GM23248 (cell line): Measurements from ENCODE around the gene FHAD1.

Experiments used
- EZH2 ChIP-seq: fragments of 200-600 bp; sonication (generic); IDR thresholded peaks from 2 replicates; pipeline ENCODE4 v1.6.1; 2018; ENCODE audit warnings: antibody characterized with exemption, mild to moderate bottlenecking; ENCODE audit not compliant: insufficient read depth, poor library complexity, severe bottlenecking
- EZH2phosphoT487 ChIP-seq: fragments of 200-600 bp; sonication (generic); IDR thresholded peaks from 2 replicates; pipeline ENCODE4 v1.6.1; 2018; ENCODE audit warnings: antibody characterized with exemption, moderate library complexity, mild to moderate bottlenecking, low read depth; ENCODE audit not compliant: insufficient read depth

DNA sequence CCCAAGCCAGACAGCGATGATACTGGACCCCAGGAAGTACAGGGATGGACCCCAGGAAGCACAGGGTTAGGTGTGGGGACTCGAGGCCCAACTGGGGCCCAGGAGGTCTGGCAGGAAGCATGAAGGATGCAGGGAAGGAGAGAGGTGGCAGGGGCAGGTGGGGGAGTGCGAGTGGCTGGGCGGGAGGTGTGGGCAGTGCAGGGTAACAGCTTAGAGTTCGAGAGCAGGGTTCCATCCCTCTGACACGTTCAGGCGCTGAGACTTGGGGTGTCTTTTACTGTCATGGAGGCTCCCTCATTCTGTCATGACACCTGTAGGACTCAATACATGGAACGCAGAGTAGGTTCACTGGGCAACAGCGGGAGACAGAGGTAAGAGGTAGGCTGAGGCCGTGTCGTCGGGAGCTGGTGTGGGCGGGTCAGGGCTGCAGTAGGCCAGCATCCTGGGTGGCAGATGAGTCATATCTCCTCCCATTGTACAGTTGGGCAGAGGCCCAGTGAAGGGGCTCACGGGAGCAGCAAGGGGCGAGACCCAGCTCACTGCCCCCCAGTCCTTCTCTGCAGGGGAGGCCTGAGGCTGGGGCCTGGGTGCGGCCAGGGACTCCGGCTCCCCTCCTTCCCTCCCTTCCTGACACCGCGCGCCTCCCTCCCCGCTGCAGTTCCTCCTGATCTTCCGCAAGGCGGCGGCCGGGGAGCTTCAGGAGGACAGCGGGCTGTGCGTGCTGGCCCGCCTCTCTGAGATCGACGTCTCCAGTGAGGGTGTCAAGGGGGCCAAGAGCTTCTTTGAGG, 179.7 kb downstream of the FHAD1 start:
- no peak for TF ChIP-seq EZH2phosphoT487
- no peak for TF ChIP-seq EZH2
